Measurements from ENCODE around the gene MCM9. TPM values are rescaled to one million over a fixed set of nuclear protein-coding genes. Genes with fewer than 3 reads are reported as not detected.

Gene MCM9
- total RNA-seq, 1 donor from 2014 or later = 37.0 TPM

GRCh38 chr6:118935331-118935668 lies 341 bp upstream of the MCM9 start:
- no peak for ATAC-seq (ENCODE audit: low read depth)
- peak overlapping the region; percentile 89 for H3K4me3 Mint-ChIP-seq

DNA sequence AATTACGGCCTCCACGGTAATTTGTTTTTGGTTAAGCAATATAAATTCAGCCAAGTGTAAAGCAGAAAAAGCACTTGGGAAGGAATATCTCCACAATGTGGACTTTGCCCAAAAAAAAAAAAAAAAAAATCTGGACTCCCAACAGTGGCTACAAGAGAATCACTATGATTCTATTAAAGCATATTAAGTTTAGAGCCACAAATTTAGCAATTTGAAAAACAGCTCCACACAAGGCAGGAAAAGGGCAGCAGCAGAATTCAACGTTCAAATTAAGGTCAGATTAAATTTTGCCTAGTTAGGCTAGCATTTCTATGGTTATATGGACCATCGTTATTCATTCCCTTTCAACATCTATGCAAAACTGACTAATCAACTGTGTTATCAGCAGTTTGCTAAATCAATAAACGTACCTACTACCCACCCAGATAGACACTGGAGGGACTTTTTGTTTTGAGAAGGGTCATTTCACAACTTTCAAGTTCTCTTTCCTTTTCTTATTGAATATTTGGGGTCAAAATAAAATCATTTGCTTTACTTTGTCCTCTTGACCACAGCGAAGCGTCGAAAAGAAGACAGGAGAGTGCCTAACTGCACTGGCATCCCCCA lies 1.0 kb downstream of the MCM9 start:
- H3K4me1 Mint-ChIP-seq = peaks cover 32% of the 10 kb centered on the region
- CTCF ChIA-PET = interaction anchor here (1.2 kb wide), 1 partner anchor 144 kb away, joined by 3 read pairs; the partner anchor contains the start of gene FAM184A
- H3K27ac Mint-ChIP-seq = peak overlapping the region; percentile 81
- H3K4me3 Mint-ChIP-seq = peak overlapping the region; percentile 89
- H3K36me3 Mint-ChIP-seq (ENCODE audit: low read depth) = peaks cover 22% of the 10 kb centered on the region
- TF ChIP-seq CTCF (IDR thresholded peaks at IDR 0.05) = no peak
- ATAC-seq (ENCODE audit: low read depth) (no peak), DNase-seq (no peak)
- peaks cover 2% of the 10 kb centered on the region for H3K9me3 Mint-ChIP-seq
- POLR2A ChIA-PET = interaction anchor here (1.0 to 2.0 kb wide), 6 partner anchors 37 to 417 kb away, joined by 3 to 24 read pairs (median 3); partner anchors contain the start of gene ASF1A
- no peaks in the 10 kb centered on the region for H3K27me3 Mint-ChIP-seq
- intact Hi-C loops (cut with micrococcal nuclease) = loop anchor here (2.0 to 10.0 kb wide), 2 partner anchors 145 to 369 kb away; partner anchors contain the start of gene FAM184A

More at GRCh38 chr6:118935331-118935668, 341 bp upstream of the MCM9 start:
- Mint-ChIP-seq H3K9me3 (peaks cover 2% of the 10 kb centered on the region), H3K36me3 (ENCODE audit: low read depth) (peaks cover 17% of the 10 kb centered on the region), H3K27ac (peak overlapping the region; percentile 86), H3K27me3 (no peaks in the 10 kb centered on the region), H3K4me1 (peaks cover 36% of the 10 kb centered on the region)
- CTCF ChIA-PET = no interaction called here
- DNase-seq = no peak
- intact Hi-C loops (cut with micrococcal nuclease) = loop anchor here (1.0 to 10.0 kb wide), 7 partner anchors 41 to 1333 kb away; partner anchors contain the start of genes ASF1A, CEP85L, FAM184A and GOPC
- POLR2A ChIA-PET = interaction anchor here (1.0 to 2.0 kb wide), 5 partner anchors 38 to 416 kb away, joined by 3 to 24 read pairs (median 3); partner anchors contain the start of genes ASF1A and CEP85L
- TF ChIP-seq CTCF (IDR thresholded peaks at IDR 0.05) = no peak

DNA sequence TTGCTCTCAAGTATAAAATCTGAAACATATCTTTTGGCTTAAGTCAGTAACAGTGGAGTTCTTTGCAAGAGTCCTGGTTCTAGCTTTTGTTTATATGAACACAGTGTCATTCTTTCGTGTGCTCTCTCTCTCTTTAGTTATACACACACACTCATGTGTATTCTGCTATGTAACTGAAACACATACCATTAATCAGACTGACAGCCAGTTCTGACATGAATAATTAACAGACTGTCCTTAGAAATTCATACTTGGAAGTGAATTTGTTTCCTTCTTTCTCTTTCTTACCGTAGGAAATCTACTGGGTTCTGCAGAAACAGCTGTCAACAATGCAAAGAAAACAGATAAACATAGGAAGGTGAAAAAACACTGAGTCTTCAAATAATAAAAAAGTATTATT lies 2.5 kb downstream of the MCM9 start:
- no peak for TF ChIP-seq CTCF (IDR thresholded peaks at IDR 0.05)
- Mint-ChIP-seq H3K27me3 (no peaks in the 10 kb centered on the region), H3K4me1 (peaks cover 30% of the 10 kb centered on the region), H3K27ac (no peak overlapping the region), H3K36me3 (ENCODE audit: low read depth) (peaks cover 34% of the 10 kb centered on the region), H3K9me3 (peaks cover 2% of the 10 kb centered on the region), H3K4me3 (no peak overlapping the region)
- intact Hi-C loops (cut with micrococcal nuclease) = loop anchor here (10.0 kb wide), 1 partner anchor 368 kb away; no protein-coding TSS in a partner anchor
- no peak for ATAC-seq (ENCODE audit: low read depth)
- no peak for DNase-seq
- ChIA-PET POLR2A (no interaction called here), CTCF (no interaction called here)

DNA sequence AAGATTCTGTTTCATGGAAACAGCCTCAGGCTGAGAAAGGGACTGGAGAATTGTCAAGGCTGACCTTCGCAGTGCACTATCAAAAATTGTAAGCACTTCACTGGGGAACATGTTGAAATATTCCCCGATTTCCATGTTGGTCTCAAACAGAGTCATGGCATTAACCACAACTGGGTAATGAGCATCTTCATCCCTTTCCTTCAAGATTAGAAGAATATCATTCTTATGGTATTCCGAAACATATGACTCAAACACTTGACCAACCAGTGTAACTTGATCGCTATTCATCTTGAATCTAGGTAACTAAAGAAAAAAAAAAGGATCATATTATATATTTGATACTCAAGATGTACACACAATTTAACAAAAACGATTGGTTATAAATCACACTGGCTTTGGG lies 3.5 kb downstream of the MCM9 start:
- Mint-ChIP-seq H3K36me3 (ENCODE audit: low read depth) (peaks cover 38% of the 10 kb centered on the region), H3K9me3 (no peaks in the 10 kb centered on the region), H3K27me3 (no peaks in the 10 kb centered on the region), H3K4me3 (no peak overlapping the region), H3K4me1 (peaks cover 23% of the 10 kb centered on the region), H3K27ac (no peak overlapping the region)
- POLR2A ChIA-PET = no interaction called here
- CTCF ChIA-PET = no interaction called here
- DNase-seq (no peak), ATAC-seq (ENCODE audit: low read depth) (no peak)
- TF ChIP-seq CTCF (IDR thresholded peaks at IDR 0.05) = no peak
- intact Hi-C loops (cut with micrococcal nuclease) = loop anchor here (10.0 kb wide), 1 partner anchor 367 kb away; no protein-coding TSS in a partner anchor

DNA sequence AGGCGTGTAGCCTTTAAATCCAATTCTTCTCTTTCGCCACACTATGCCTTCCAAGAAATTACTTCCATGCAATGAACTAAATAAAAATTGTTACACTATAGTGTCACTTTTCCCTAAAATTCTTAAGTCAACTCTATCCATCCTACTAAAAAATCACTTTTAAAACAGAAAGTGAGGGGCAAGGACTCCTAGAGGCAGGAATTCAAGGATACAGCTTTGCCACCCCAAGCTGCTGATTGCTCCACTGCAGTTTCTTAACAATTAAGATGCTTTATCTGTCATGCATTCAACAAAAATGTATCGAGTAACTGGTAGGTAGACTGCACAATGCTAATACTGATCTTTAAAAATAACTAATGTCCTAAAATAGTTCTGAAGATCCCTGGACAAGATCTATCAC lies 4.3 kb downstream of the MCM9 start:
- Mint-ChIP-seq H3K27ac (no peak overlapping the region), H3K4me3 (no peak overlapping the region), H3K9me3 (no peaks in the 10 kb centered on the region), H3K27me3 (no peaks in the 10 kb centered on the region), H3K4me1 (peaks cover 17% of the 10 kb centered on the region), H3K36me3 (ENCODE audit: low read depth) (peaks cover 41% of the 10 kb centered on the region)
- TF ChIP-seq CTCF (IDR thresholded peaks at IDR 0.05) = no peak
- intact Hi-C loops (cut with micrococcal nuclease) = loop anchor here (10.0 kb wide), 1 partner anchor 366 kb away; no protein-coding TSS in a partner anchor
- POLR2A ChIA-PET = no interaction called here
- DNase-seq (no peak), ATAC-seq (ENCODE audit: low read depth) (no peak)
- CTCF ChIA-PET = no interaction called here
